ENCODE results near the gene ADK.
"Not testable (repeated sequence)": the region's sequence is repeated elsewhere in the genome, so short reads cannot be mapped to it uniquely, and the experiment has no call there.

Gene ADK

DNA sequence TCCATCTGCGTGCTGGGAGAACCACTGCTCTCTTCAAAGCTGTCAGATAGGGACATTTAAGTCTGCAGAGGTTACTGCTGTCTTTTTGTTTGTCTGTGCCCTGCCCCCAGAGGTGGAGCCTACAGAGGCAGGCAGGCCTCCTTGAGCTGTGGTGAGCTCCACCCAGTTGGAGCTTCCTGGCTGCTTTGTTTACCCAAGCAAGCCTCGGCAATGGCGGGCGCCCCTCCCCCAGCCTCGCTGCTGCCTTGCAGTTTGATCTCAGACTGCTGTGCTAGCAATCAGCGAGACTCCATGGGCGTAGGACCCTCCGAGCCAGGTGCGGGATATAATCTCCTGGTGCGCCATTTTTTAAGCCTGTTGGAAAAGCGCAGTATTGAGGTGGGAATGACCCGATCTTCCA lies 422.5 kb downstream of the ADK start:
- FAIRE-seq = not testable (repeated sequence)

DNA sequence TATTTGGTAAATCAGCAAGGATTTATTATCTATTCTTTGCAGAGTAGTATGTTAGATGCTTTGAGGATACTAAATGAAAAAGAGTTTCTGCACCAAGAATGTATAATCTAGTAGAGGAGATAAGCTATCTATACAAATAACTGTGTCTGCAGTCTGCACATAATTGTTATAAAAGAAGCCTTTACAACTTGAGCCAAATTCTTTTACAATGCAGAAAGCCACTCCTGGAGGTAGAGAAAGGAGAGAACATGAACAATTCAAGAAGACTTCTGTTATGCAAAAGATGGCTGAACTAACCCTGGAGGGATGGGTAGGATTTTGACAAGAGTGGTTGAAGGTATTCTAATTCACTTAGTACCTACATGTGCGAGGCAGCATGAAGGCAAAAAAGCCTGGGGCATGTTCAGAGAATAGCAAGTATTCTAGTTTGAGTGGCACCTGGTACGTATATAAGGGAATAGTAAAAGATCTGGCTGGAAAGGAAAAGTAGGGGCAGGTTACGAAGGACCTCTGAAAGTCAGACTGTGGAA lies 424.2 kb downstream of the ADK start:
- no peak for FAIRE-seq

DNA sequence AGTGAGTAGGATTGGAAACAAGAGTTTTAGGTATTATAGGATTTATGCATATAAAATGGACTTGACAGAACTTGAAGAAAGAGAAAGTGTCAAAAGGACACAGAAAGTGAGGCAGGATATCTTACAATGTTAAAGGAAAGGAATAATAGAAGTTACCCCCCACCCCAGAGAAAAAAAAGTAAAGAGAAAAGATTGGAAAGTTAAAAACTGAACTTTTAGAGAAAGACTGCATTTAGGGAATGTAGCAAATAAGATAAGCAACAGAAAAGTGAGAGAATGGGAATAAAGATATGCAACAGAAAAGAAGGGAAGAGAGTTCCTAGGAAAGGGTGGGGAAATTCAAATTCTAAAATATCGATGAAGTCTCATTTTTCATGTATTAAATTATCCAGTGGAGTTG lies 424.9 kb downstream of the ADK start:
- FAIRE-seq = no peak

DNA sequence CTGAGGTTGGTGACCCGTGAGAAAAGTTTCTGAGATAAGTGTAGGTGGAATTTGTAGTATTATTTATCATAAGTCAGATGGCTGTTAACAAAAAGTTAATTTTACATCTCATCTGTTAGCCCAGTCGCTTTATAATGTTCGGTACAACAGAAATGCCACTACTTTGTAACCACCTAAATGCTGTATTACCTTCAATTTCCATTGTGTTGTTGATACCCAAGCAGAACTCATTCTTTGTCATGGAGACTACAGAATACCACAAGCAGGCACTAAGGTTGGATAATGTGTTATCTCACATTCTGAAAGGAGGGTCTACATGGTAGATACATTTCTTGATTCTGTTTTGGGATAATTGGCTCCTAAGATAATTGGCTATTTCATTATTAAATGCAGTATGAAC lies 425.6 kb downstream of the ADK start:
- FAIRE-seq = no peak

DNA sequence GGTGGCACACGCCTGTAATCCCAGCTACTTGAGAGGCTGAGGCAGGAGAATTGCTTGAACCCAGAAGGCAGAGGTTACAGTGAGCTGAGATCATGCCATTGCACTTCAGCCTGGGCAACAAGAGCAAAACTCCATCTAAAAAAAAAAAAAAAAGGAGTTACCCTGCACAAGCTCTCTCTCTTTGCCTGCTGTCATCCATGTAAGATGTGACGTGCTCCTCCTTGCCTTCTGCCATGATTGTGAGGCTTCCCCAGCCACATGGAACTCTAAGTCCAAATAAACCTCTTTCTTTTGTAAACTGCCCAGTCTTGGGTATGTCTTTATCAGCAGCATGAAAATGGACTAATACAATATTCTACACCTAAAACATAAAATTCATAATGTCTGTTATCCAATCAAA lies 429.4 kb downstream of the ADK start:
- FAIRE-seq = not testable (repeated sequence)

DNA sequence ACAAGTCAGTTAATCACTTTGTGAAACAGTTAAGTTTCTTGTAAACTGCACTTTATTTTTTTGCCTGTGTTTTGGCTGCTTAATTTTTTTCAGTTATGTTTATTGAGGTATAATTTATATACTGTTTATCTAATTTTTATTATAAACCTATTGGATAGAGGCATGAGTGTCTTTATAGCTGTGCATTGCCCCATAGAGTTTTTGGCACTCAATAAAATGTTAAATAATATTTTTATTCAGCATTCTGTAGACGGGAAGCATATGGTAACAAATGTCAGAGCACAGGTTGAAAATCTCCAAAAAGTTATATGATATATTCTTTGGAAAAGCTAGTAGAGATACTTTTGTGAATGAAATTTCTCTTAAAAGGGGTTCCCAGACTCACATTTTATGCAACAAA lies 431.5 kb downstream of the ADK start:
- FAIRE-seq = no peak

DNA sequence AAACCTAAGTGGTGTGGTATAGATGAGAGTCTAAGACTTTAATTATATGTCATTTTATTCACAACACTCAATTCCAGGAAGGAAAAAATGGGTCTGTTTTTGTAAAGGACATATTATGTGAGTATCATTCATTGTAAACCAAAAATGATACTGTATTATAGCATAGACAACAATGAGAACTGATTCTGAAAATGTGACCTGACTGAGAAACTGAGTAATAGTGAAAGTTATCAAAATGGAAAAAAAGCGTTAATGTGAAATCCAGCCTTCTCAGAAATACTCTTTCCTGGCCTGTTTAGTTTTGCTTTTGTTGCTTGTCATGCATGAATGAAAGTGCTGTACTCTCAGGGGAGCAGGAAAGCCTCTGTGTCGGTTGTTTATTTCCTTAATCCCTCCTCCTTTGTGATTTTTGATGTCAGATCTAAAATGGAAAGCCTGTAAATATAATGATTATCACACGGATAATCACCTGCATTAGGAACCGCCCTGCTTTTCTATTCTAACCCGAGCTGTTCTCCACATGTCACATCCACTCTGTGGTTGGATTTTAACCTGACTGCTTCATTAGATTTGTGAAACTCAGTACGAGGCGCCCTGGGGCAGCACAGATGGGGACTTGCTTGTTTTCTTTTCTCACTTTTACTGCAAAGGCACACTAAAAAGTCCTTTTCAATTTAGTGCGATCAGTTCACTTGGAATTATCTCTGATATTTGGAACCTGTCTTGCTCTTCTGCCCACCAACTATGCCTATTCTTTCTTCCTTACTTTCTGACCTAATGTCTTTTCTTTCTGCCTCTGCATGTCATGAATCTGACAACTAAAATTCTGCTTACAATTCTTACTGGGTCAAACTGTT lies 434.4 kb downstream of the ADK start:
- FAIRE-seq = peak; percentile 81

DNA sequence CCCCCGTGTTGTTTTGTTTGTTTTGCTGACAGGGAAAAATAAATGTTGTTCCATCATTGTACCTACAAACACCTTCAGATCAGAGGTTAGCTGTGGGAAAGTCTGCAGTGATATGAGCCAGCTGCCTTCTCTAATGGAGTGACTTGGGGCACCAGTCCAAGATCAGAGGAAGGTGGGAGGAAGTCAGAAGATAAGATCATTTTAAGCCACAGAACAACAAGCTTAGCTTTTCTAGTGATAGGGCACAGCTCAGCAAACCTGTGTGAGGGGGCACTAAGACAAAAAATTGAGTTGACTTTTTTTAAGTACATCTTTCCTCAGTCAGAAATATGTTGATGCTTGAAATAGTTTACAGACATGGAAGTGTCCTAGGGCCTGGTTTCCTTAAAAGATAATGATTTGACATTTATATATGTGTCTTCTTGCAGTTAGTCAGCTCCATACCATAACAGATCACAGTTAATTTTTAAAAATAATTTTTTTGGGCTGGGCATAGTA lies 435.1 kb downstream of the ADK start:
- no peak for FAIRE-seq

DNA sequence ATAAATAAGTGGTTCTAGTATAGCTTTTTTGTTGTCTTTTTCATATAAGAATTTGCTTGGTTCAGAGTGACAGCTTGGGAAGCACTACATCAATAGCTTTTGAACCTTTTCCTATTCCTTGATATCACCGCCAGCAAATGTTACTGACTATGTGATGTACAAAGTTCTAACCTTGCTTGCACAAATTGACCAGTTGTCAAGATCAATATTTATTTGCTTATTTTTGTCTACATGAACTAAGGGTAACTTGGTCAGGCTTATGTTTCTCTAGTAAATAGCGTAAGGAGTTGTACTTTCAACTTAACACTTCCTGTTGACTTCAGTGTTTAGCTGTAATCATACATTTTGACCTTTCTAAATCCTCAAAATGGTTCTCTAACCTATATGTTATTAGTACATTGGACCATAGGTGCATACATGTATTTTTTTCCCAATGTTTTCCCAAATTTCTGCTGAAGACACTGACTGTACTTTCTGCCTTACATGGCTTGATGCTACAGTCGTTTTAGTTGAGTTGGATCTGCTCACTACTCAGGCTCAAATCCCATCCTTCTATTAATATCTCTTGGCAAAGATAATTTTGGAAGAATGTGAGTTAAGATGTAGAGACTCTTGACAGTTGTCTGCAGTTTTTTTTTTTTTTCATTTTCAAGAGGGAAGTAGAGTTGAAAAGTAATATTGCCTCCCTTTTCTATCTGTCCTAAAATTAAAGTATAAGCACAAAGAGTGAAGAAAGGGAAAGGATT lies 436.3 kb downstream of the ADK start:
- FAIRE-seq = no peak

DNA sequence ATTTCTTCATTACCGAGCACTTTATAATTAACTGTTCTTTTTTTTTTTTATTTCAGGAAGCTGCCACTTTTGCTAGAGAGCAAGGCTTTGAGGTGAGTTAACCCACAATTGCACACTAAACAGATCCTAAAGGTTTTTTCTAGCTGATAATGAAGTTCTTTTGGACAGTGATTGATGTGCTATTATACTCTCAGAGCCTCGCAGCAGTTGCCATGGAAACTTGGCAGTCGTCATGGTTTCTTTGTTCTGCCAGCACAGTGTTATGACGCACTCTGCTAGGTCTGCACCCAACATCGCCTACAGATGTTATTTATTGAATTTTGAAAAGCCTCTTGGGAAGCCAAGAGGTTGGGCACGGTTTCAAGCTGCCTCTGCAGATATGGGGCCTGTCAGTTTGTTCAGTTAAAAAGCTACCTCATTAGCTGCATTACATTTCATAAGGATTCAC lies 438.2 kb downstream of the ADK start:
- peak; percentile 99 for FAIRE-seq

DNA sequence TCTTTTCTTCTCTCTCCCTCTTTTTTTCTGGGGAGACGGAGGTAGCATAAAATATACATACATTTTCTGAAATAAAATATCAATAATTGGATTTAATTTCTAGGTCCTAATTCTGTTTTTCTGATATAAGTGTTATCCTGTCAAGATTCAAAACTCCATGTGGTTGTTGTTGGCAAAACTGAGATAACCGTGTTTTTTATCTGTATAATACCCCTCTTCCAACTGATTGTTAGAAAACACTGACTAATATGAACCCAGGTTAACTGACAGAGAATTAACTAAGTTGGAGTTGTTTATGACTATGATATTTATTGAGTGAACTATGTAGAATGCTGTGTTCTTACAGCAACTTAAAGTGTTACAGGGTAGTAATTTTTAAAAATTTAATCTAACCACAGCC lies 438.8 kb downstream of the ADK start:
- FAIRE-seq = no peak

DNA sequence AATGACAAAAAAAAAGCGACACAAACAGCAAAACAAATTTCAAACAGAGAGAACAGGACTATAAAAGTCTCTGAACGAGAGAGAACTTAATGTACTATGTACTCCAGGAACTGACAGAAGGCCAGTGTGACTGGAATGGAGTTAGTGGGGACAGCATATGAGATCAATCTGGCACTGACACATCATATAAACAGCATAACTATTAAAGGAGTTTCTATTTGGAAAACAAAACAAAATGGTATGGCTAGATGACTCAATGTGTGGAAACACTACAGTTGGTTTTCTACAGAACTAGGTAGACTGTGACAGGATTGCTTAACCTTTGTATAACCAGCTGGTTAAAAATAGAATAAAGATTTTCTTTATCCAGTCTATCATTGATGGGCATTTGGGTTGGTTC lies 442.4 kb downstream of the ADK start:
- no peak for FAIRE-seq

DNA sequence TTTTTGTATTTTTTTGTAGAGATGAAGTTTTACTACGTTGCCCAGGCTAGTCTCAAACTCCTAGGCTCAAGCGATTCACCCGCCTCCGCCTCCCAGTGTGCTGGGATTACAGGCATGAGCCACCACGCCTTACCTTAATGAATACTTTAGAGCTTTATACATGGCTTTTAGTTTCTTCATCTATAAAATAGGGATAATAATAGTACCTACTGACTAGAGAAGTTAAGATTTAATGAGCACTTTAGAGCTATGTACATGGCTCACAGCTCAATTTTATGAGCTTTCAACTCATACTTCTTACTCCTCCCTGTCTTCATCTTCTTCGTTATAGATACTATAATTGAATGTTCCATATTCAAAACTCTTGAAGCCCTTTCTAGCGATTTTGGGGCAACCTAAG lies 445.7 kb downstream of the ADK start:
- no peak for FAIRE-seq

DNA sequence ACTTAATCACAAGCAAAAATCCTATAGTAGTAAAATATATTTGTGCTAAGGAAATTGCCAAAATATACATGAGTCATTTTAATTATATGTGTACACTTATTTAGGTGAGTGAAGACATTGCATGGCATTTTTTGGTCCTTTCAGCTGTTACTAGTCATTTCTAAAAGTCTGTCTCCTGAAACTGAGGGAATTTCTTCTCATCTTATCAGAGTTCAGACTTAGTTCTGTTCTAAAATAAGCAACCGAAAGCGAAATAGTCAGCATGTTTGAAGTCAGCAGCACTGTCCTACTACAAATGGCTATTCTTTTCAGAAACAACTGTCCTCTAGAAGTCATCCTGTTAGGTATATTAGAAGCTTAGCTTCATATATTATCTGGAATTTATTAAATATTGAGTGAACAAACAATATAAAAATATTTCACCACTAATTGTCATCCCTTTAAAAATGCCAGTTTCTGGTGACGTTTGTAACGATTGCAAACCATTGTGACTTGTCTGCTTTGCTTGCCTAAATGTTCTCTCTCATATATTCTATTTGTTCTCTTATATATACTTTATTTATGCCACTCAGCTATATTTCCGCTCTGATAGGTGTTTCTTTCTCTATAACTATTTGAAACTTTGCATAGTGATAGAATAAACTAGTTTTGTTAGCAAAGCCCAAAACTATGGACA lies 448.0 kb downstream of the ADK start:
- FAIRE-seq = no peak

DNA sequence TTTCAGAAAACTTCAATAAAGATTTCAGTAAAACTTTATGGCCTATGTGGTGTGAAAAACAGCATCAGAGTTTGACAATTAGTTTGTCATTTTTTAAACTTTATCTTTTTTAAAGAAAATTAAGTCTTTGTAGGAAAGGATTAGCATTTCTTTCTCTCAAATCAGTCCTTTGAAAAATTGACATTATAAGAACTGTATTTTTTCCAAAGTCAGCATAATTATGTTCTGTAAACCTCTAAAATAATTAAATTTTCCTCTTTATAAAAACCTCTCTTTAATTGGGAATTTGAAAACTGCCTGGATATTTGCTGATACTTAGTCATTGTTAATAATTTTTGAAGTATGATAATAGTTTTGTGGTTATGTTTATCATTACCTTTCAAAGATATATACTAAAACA lies 448.7 kb downstream of the ADK start:
- no peak for FAIRE-seq

DNA sequence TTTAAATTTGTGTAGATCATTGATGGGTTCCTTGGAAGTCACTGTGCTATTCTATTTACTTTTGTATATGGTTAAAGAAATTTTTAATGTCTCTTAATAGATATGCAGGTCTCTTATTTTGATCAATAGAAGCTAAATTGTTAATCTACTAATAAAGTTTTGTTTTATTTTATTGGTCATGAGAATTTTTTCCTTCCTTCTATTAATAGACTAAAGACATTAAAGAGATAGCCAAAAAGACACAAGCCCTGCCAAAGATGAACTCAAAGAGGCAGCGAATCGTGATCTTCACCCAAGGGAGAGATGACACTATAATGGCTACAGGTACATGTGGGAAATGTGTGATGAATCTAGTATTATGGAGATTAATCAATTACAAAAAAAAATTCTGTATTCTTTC lies 449.1 kb downstream of the ADK start:
- FAIRE-seq = no peak

DNA sequence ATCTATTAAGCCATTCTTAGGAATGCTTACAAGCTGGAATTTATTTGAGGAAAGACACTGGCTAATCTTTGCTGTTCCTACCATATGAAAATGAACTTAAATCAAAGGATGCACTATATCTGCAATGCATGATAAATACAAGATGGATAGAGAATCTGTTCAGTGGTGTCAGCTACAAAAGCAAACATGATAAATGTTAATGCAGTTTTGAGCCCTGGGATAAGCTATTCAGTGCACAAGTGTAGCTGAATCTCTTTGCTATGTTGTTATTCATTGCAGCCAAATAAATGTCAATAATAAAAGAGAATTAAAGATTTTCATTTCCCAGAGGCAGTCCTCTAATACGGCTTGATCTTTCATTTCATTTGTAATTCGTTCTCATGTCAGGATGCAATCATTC lies 451.6 kb downstream of the ADK start:
- no peak for FAIRE-seq

DNA sequence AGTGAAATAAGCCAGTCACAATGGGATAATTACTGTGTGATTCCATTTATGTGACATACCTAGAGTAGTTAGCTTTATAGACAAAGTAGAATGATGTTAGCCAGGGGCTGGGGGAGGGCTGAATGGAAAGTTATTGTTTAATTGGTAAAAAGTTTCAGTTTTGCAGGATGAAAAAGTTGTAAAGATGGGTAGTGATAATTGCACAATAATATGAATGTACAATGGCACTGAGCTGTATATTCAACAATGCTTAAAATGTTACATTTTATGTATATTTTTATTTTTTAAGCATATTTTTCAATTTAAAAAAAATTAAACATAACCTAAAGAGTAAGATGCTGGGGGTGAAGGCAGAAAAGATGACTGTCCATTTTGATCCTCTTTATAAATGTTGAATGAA lies 459.3 kb downstream of the ADK start:
- FAIRE-seq = peak; percentile 45

DNA sequence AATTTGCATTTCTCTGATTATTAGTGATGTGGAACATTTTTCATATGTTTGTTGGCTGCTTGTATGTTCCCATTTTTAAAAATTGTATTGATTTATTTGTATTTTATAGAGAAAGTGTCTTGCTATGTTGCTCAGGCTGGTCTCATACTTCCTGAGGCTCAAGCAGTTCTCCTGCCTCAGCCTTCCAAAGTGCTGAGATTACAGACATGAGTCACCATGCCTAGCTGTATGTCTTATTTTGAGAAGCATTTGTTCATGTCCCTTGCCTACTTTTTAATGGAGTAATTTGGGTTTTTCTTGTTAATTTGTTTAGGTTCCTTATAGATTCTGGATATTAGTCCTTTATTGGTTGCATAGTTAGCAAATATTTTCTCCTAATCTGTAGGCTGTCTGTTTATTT lies 461.2 kb downstream of the ADK start:
- no peak for FAIRE-seq

DNA sequence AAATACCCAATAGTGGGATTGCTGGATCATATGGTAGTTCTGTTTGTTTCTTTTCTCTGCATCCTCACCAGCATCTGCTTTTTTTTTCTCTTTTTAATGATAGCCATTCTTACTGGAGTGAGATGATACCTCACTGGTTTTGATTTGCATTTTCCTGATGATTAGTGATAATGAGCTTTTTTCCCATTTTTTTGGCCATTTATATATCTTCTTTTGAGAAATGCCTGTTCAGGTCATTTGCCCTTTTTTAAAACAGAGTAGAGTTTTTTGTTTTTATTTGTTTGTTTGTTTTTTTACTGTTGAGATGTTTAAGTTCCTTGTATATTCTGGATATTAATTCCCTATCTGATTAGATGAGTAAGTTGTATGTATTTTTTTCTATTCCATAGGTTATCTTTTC lies 469.6 kb downstream of the ADK start:
- FAIRE-seq = no peak

DNA sequence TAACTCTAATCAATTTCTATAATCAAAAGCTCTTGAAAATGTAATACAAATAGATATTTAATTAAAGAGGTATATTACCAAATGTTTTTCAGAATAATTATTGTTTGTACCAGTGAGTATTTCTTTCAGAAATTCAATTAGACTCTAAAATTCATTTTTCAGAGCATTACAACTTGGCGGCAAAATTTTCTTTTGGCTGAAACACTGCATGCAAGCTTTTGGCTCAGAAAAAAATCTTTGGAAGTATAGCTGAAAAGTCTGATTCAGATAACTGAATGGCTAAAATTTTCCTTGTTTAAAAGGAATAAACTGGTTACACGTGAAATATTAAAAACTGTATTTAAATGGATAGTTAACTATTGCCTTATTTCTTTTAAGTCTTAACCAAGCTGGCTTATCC lies 472.8 kb downstream of the ADK start:
- no peak for FAIRE-seq

DNA sequence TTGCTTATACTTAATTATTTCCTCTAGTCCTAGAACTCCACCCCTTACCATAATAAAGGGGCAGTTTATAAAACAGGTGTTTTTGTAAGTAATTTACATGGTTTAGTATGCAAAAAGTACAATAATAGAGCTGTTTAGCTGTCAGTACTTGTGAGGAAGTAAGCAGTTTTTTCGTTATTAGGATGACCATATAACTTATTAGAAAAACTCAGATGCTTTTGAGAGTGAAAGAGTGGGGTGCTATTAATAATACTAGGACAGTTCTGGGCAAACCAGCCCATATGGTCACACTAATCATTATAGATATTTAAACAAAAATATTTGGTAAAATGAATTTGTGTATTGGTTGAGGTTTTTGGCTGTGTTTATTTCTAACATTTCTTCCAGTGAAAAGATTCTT lies 473.5 kb downstream of the ADK start:
- FAIRE-seq = no peak

DNA sequence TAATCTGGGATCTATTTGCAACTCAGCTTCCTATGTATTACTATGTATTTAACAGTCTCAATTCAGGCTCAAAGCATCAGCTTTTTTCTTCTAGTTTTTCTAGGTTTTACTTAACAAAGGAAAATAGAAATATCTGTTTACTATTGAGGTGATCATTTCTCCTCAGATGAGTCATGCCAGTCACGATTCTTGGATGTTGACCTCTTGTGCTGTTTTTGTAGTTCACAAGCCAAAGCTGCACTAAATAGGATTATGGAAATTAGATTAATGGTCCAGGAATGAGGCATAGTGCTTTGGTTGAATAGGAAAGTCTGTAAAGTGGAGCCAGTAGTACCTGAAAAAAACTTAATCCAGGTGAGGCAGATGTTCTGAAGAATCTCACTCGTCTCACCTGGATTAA lies 477.1 kb downstream of the ADK start:
- peak; percentile 27 for FAIRE-seq

Data from islet of Langerhans (tissue), 1 donor.